Hepatocyte (in vitro differentiated cells): Measurements from ENCODE around the gene ZNF205.

Source experiments
- EZH2 ChIP-seq: fragments of 200-600 bp; sonication (generic); IDR thresholded peaks from 2 replicates; pipeline ENCODE4 v1.6.1; 2016; ENCODE audit warnings: antibody characterized with exemption, mild to moderate bottlenecking, borderline replicate concordance
- TF ChIP-seq, protein P1 (sequence below): fragments of 200-600 bp; sonication (generic); IDR thresholded peaks from 2 replicates; pipeline ENCODE4 v1.5.1; 2016; ENCODE audit warnings: antibody characterized with exemption, mild to moderate bottlenecking; ENCODE audit not compliant: poor library complexity

DNA sequence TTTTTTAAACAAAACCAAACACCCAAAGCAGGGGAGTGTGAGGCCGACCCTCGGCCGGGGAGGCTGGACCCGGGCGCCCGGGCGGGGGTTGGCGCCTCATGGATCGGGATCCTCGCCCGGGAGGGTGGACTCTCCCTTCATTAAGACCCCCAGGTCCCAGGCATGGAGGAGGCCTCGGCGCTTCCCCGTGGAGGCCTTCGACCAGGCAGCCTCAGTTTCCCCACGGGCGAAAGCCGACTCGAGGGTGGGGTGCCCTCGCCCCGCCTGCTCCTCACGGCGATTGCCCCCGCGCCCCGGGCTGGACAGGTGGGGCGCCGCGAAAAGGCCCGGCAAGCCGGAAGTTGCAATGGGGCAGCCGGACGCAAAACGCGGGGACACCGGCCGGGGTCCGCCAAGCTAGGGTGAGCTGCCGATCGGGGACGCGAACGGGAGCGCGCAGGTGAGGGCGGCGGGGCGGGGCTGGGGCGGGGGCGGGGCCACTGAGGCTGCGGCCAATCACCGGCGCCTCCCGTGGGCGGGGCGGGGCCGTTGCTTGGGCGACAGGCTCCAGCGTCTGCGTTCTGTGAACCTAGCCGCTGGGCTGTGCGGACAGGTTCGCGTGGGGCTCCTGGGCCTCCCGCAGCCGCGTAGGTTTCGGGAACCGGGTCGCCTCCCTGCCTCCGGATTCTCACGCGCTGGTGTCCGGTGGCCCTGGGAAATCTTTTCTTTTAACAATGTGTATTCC, 6.0 kb upstream of the ZNF205 start:
- no peak for TF ChIP-seq EZH2
- TF ChIP-seq, protein P1, sequence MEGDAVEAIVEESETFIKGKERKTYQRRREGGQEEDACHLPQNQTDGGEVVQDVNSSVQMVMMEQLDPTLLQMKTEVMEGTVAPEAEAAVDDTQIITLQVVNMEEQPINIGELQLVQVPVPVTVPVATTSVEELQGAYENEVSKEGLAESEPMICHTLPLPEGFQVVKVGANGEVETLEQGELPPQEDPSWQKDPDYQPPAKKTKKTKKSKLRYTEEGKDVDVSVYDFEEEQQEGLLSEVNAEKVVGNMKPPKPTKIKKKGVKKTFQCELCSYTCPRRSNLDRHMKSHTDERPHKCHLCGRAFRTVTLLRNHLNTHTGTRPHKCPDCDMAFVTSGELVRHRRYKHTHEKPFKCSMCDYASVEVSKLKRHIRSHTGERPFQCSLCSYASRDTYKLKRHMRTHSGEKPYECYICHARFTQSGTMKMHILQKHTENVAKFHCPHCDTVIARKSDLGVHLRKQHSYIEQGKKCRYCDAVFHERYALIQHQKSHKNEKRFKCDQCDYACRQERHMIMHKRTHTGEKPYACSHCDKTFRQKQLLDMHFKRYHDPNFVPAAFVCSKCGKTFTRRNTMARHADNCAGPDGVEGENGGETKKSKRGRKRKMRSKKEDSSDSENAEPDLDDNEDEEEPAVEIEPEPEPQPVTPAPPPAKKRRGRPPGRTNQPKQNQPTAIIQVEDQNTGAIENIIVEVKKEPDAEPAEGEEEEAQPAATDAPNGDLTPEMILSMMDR = no peak
